SK-N-SH treated with all-trans-retinoic acid at 6 μM for 48 hours (cell line): Measurements from ENCODE around the gene MCUR1.
"Not testable (repeated sequence)": the region's sequence is repeated elsewhere in the genome, so short reads cannot be mapped to it uniquely, and the experiment has no call there.

Experiments
- ATAC-seq: fragments of 200-7000 bp; cut with Tn5 transposase; 3 replicates; pipeline ENCODE4 v1.9.1; 2020; ENCODE audit warnings: mild to moderate bottlenecking, moderate library complexity
- ARNTL ChIP-seq: fragments of 450-650 bp; formaldehyde crosslinking; IDR thresholded peaks from 2 replicates; pipeline ENCODE4 v1.5.0; 2020; ENCODE audit warnings: low read depth, mild to moderate bottlenecking, moderate library complexity, borderline replicate concordance
- CSDC2 ChIP-seq: fragments of 250-450 bp; sonication (Bioruptor Pico); IDR thresholded peaks from 2 replicates; pipeline ENCODE4 v1.5.0; 2020; ENCODE audit warnings: mild to moderate bottlenecking, moderate library complexity
- ESRRG ChIP-seq: fragments of 250-450 bp; sonication (Bioruptor Pico); IDR thresholded peaks from 2 replicates; pipeline ENCODE4 v1.6.1; 2021; ENCODE audit warnings: mild to moderate bottlenecking
- ISL1 ChIP-seq: fragments of 250-450 bp; sonication (Bioruptor Pico); IDR thresholded peaks from 2 replicates; pipeline ENCODE4 v2.1.2; 2022; ENCODE audit warnings: mild to moderate bottlenecking, moderate library complexity
- RARB ChIP-seq: fragments of 250-450 bp; sonication (Bioruptor Pico); IDR thresholded peaks from 2 replicates; pipeline ENCODE4 v1.8.0; 2021; ENCODE audit warnings: mild to moderate bottlenecking, moderate library complexity
- SNAI2 ChIP-seq: fragments of 250-450 bp; sonication (Bioruptor Pico); IDR thresholded peaks from 2 replicates; pipeline ENCODE4 v1.5.0; 2020; ENCODE audit warnings: mild to moderate bottlenecking, moderate library complexity
- TCF4 ChIP-seq: fragments of 250-450 bp; sonication (Bioruptor Pico); IDR thresholded peaks from 2 replicates; pipeline ENCODE4 v1.8.0; 2021; ENCODE audit warnings: mild to moderate bottlenecking, moderate library complexity, borderline replicate concordance
- TOX ChIP-seq: fragments of 250-450 bp; sonication (Bioruptor Pico); IDR thresholded peaks from 2 replicates; pipeline ENCODE4 v1.8.0; 2021; ENCODE audit warnings: mild to moderate bottlenecking, moderate library complexity, borderline replicate concordance
- ZC3H10 ChIP-seq: fragments of 250-450 bp; sonication (Bioruptor Pico); IDR thresholded peaks from 2 replicates; pipeline ENCODE4 v1.5.1; 2021; ENCODE audit warnings: mild to moderate bottlenecking, moderate library complexity
- ZFP3 ChIP-seq: fragments of 250-450 bp; sonication (Bioruptor Pico); IDR thresholded peaks from 2 replicates; pipeline ENCODE4 v1.5.0; 2020; ENCODE audit warnings: mild to moderate bottlenecking, moderate library complexity
- ZFP30 ChIP-seq: fragments of 450-650 bp; formaldehyde crosslinking; IDR thresholded peaks from 2 replicates; pipeline ENCODE4 v1.5.0; 2022; ENCODE audit warnings: mild to moderate bottlenecking, moderate library complexity
- ZNF565 ChIP-seq: fragments of 450-650 bp; formaldehyde crosslinking; conservative IDR thresholded peaks from 2 replicates; pipeline ENCODE4 v1.5.0; 2020; ENCODE audit warnings: low read depth, mild to moderate bottlenecking, moderate library complexity
- TF ChIP-seq, protein P1 (sequence below): fragments of 250-450 bp; sonication (Bioruptor Pico); IDR thresholded peaks from 2 replicates; pipeline ENCODE4 v1.5.1; 2020; ENCODE audit warnings: low read depth, mild to moderate bottlenecking, moderate library complexity
- TF ChIP-seq, protein P2 (sequence below): fragments of 250-450 bp; sonication (Bioruptor Pico); IDR thresholded peaks from 2 replicates; pipeline ENCODE4 v1.5.1; 2021; ENCODE audit warnings: mild to moderate bottlenecking, moderate library complexity
- TF ChIP-seq, protein P3 (sequence below): fragments of 250-450 bp; sonication (Bioruptor Pico); IDR thresholded peaks from 2 replicates; pipeline ENCODE4 v1.5.0; 2020; ENCODE audit warnings: mild to moderate bottlenecking, moderate library complexity
- TF ChIP-seq, protein P4 (sequence below): fragments of 250-450 bp; sonication (Bioruptor Pico); IDR thresholded peaks from 2 replicates; pipeline ENCODE4 v1.8.0; 2020; ENCODE audit warnings: mild to moderate bottlenecking, moderate library complexity, borderline replicate concordance
- TF ChIP-seq, protein P5 (sequence below): fragments of 250-450 bp; sonication (Bioruptor Pico); IDR thresholded peaks from 2 replicates; pipeline ENCODE4 v1.8.0; 2021; ENCODE audit warnings: low read depth, mild to moderate bottlenecking, moderate library complexity, borderline replicate concordance

The MCUR1 gene

DNA sequence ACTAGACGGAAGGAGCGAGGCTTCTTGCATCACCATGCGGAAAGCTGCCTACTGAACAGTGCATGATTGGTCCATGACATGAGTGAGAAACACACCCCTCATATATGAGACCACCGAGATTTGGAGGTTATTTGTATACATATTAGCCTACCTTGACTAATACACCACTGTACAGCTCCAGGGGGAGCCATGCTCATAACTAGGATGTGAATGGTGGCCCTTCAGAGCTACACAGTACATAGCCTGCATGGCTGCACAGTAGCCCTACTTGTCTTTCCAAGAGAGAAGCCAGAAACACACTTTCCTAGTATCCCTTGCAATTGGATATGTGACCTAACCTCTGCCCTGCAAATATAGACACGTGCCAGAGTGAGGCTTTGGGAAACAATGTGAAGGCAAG lies 21.8 kb upstream of the MCUR1 start (continued):
- TF ChIP-seq RARB (CRISPR knock-in tag): no peak
- TF ChIP-seq ZC3H10 (CRISPR knock-in tag): no peak

DNA sequence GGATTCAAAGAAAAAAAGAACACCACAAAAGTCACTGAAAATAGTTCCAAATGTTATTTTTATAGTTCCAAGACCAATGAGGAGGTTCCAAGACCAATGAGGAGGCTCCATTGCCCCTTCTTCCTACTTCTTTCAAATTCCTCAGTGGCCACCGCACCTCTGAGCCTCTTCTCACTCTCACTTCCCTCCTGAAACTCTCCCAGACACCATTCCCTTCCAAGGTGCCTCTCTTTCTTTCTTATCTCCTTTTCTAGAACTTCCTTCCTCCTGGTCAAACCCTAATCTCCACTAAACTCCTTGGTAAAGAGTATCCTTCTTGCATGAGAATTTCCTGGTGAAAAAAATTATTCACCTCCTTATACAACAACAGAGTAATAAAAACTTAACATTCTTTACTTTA lies 20.4 kb upstream of the MCUR1 start:
- ATAC-seq: no peak
- TF ChIP-seq ESRRG (CRISPR knock-in tag) (no peak), ZNF565 (CRISPR knock-in tag) (no peak)
- TF ChIP-seq, protein P1, sequence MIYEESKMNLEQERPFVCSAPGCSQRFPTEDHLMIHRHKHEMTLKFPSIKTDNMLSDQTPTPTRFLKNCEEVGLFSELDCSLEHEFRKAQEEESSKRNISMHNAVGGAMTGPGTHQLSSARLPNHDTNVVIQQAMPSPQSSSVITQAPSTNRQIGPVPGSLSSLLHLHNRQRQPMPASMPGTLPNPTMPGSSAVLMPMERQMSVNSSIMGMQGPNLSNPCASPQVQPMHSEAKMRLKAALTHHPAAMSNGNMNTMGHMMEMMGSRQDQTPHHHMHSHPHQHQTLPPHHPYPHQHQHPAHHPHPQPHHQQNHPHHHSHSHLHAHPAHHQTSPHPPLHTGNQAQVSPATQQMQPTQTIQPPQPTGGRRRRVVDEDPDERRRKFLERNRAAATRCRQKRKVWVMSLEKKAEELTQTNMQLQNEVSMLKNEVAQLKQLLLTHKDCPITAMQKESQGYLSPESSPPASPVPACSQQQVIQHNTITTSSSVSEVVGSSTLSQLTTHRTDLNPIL: no peak
- TF ChIP-seq, protein P2, sequence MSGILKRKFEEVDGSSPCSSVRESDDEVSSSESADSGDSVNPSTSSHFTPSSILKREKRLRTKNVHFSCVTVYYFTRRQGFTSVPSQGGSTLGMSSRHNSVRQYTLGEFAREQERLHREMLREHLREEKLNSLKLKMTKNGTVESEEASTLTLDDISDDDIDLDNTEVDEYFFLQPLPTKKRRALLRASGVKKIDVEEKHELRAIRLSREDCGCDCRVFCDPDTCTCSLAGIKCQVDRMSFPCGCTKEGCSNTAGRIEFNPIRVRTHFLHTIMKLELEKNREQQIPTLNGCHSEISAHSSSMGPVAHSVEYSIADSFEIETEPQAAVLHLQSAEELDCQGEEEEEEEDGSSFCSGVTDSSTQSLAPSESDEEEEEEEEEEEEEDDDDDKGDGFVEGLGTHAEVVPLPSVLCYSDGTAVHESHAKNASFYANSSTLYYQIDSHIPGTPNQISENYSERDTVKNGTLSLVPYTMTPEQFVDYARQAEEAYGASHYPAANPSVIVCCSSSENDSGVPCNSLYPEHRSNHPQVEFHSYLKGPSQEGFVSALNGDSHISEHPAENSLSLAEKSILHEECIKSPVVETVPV (CRISPR knock-in tag): no peak

DNA sequence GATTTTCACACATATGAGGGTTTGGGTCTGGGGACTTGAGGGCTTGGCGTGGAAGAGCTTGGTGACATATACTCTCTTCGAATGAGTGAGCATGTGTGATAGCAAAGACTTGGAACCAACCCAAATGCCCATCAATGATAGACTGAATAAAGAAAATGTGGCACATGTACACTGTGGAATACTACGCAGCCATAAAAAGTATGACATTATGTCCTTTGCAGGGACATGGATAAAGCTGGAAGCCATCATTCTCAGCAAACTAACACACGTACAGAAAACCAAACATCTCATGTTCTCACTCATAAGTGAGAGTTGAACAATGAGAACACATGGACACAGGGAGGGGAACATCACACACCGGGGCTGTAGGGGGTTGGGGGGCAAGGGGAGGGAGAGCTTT lies 19.7 kb upstream of the MCUR1 start:
- not testable (repeated sequence) for ATAC-seq

DNA sequence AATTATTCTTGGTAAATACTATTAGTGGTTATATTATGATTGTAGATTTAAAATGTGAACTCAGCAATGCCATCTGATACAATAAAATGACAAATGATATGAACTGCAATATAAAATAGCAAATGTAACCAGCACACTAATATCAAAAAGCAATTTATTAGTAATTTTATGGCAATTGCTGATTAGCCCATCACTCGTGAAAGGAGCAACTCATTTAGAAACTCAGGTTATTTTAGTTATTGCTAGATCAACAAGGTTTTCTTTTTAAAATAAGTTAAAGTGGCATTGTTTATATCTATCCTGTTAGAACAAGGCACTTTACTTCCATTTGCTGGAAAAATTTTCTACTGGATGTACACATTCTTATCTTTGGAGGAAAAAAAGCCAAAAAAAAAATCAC lies 18.4 kb upstream of the MCUR1 start:
- no peak for ATAC-seq
- TF ChIP-seq TCF4 (no peak), CSDC2 (no peak), ARNTL (CRISPR knock-in tag) (no peak), SNAI2 (no peak), ZFP3 (CRISPR knock-in tag) (no peak), ZNF565 (CRISPR knock-in tag) (no peak), TOX (no peak), ISL1 (CRISPR knock-in tag) (no peak)
- TF ChIP-seq, protein P2 (CRISPR knock-in tag): no peak
- TF ChIP-seq, protein P3, sequence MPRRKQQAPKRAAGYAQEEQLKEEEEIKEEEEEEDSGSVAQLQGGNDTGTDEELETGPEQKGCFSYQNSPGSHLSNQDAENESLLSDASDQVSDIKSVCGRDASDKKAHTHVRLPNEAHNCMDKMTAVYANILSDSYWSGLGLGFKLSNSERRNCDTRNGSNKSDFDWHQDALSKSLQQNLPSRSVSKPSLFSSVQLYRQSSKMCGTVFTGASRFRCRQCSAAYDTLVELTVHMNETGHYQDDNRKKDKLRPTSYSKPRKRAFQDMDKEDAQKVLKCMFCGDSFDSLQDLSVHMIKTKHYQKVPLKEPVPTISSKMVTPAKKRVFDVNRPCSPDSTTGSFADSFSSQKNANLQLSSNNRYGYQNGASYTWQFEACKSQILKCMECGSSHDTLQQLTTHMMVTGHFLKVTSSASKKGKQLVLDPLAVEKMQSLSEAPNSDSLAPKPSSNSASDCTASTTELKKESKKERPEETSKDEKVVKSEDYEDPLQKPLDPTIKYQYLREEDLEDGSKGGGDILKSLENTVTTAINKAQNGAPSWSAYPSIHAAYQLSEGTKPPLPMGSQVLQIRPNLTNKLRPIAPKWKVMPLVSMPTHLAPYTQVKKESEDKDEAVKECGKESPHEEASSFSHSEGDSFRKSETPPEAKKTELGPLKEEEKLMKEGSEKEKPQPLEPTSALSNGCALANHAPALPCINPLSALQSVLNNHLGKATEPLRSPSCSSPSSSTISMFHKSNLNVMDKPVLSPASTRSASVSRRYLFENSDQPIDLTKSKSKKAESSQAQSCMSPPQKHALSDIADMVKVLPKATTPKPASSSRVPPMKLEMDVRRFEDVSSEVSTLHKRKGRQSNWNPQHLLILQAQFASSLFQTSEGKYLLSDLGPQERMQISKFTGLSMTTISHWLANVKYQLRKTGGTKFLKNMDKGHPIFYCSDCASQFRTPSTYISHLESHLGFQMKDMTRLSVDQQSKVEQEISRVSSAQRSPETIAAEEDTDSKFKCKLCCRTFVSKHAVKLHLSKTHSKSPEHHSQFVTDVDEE (CRISPR knock-in tag): no peak

DNA sequence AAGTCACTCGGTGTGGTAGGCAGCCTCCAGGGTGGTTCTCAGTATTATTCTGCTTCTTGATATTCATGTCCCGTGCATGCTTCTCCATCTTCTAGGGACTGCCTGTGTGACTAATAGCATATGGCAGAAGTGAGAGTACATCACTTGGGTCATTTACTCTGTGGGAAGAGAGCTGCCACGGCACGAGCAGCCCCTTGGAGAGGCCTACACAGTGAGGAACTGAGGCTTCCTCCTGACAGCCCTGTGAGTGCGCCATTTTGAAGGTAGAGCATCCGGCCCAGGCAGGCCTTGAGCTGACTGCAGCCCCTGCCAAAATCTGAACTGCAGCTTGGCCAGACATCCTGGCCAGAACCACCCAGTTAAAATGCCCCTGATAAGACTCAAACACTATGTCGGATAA lies 17.3 kb upstream of the MCUR1 start:
- ATAC-seq: no peak
- TF ChIP-seq ZFP3 (CRISPR knock-in tag): no peak
- TF ChIP-seq ZNF565 (CRISPR knock-in tag): no peak
- TF ChIP-seq ZFP30: no peak
- TF ChIP-seq, protein P4, sequence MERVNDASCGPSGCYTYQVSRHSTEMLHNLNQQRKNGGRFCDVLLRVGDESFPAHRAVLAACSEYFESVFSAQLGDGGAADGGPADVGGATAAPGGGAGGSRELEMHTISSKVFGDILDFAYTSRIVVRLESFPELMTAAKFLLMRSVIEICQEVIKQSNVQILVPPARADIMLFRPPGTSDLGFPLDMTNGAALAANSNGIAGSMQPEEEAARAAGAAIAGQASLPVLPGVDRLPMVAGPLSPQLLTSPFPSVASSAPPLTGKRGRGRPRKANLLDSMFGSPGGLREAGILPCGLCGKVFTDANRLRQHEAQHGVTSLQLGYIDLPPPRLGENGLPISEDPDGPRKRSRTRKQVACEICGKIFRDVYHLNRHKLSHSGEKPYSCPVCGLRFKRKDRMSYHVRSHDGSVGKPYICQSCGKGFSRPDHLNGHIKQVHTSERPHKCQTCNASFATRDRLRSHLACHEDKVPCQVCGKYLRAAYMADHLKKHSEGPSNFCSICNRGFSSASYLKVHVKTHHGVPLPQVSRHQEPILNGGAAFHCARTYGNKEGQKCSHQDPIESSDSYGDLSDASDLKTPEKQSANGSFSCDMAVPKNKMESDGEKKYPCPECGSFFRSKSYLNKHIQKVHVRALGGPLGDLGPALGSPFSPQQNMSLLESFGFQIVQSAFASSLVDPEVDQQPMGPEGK: no peak
- TF ChIP-seq SNAI2: no peak
- no peak for TF ChIP-seq ZC3H10 (CRISPR knock-in tag)
- TF ChIP-seq, protein P5, sequence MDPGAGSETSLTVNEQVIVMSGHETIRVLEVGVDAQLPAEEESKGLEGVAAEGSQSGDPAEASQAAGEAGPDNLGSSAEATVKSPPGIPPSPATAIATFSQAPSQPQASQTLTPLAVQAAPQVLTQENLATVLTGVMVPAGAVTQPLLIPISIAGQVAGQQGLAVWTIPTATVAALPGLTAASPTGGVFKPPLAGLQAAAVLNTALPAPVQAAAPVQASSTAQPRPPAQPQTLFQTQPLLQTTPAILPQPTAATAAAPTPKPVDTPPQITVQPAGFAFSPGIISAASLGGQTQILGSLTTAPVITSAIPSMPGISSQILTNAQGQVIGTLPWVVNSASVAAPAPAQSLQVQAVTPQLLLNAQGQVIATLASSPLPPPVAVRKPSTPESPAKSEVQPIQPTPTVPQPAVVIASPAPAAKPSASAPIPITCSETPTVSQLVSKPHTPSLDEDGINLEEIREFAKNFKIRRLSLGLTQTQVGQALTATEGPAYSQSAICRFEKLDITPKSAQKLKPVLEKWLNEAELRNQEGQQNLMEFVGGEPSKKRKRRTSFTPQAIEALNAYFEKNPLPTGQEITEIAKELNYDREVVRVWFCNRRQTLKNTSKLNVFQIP (CRISPR knock-in tag): no peak
